Renal pelvis (tissue), 4 donors: Measurements from ENCODE around the gene TNP1. TPM values are rescaled to one million over a fixed set of nuclear protein-coding genes. Genes with fewer than 3 reads are reported as not detected.

Experiments
- DNase-seq: peaks from one replicate; pipeline ENCODE4 v3.0.0-alpha.2; 2013
- polyA plus RNA-seq, 3 donors: library from polyadenylated mRNA; unstranded; fragments of 120-200 nt; gene quantifications; one replicate each; pipeline ENCODE4 v1.2.1, GENCODE V29; 2013; ENCODE audit not compliant: insufficient read length in 3 of 3

TNP1 gene
- polyA plus RNA-seq, 3 donors: not detected

DNA sequence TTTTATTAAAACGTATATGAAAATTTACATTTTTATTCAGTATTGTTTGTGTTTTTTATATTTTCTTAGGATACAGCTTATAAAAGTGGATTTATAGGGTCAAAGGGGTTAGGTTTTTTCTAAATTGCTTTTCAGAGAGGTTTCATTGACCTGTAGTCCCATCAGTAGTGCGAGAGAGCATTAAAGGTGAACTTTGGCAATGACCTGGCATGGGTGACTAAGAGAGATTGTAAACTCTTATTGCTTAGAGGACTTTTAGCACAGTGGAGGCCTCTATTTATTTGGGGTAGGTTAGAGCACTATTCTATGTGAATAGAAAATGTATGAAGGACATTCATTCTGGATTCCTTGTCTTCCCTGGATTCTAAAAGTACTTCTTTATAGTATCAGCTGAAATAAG is 16.0 kb upstream of the TNP1 start:
- DNase-seq: no peak

DNA sequence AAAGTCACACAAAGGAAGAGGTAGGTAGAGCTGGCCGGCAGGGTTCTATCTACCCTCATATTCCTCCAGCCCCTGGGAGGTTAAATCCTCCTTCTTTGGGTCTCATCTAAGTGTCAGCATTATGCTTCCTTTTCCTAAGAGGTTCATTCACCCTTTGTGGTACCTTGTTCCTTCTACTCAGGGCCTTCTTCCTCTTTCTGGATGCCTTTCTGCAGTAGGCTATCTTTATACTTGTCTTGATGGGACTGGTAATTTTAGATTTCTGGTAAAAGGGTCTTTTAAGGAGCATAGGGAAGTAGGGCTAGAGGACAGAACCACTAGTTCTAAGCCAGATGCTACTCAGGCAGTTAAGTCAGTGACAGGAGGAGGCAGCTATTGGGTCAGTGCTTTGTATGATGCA is 13.7 kb upstream of the TNP1 start:
- DNase-seq: no peak

DNA sequence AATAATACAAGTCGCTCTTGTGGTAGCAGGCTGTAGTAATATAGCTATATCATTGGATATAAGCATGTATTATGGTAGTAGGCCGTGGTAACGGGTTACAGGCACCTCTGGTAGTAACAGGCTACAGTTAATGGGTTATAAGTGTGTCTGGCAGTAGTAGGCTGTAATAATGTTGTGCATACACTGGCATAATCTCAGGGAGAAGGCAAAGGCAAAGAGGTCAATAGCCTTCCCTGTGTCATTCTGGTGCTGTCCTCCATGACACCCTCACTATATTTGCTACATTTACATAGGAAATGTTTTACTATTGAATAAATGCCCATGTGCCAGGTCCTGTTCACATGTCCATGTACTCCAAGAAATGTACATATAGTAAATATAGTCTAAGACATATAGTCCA is 12.8 kb upstream of the TNP1 start:
- DNase-seq: no peak

DNA sequence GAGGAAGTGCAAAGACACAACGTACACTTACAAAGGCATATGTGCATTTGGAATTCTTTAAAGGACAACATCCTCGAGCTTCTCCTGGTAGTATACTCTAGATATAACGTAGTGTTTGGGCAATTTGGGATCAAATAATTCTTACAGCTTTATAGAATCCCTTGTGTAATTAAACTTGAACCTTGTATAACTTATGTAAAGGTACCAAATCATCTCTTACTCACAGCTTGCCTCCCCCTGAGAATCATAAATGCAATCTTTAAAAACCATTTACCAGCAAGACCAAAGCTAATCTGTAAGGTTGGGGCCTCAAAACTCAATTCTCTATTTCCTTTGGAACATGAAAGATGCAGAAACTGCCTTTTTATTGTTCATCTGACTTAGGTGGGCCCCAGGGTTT is 12.2 kb upstream of the TNP1 start:
- no peak for DNase-seq

GRCh38 chr2:216871333-216871934 is 11.6 kb upstream of the TNP1 start:
- no peak for DNase-seq

- DNase-seq: no peak
These were observed 10.9 kb upstream of the TNP1 start for GRCh38 chr2:216870508-216871332.

- no peak for DNase-seq
These were observed 6.7 kb upstream of the TNP1 start for GRCh38 chr2:216866515-216867095.

GRCh38 chr2:216865658-216866057 is 5.8 kb upstream of the TNP1 start:
- no peak for DNase-seq

DNA sequence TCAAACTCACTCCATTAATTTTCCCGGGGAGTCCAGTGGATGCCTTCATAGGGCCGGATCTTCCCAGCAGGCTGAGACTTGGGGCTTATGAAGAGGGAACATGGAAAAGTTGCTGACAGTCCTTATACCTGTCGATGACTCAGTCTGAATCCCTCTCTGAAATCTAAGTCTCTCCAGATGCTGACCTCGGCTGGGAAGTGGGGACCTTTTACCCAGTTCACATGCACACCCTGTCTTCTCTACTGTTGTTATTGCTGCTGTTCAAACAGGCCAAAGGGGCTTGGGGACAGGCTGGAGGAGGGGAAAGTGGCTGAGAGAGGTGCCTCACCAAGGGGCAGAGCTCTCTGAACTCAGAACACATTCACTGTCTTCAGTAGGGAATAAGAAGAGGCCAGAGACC is 4.1 kb upstream of the TNP1 start:
- no peak for DNase-seq

GRCh38 chr2:216862628-216863398 is 2.9 kb upstream of the TNP1 start:
- DNase-seq: no peak

DNA sequence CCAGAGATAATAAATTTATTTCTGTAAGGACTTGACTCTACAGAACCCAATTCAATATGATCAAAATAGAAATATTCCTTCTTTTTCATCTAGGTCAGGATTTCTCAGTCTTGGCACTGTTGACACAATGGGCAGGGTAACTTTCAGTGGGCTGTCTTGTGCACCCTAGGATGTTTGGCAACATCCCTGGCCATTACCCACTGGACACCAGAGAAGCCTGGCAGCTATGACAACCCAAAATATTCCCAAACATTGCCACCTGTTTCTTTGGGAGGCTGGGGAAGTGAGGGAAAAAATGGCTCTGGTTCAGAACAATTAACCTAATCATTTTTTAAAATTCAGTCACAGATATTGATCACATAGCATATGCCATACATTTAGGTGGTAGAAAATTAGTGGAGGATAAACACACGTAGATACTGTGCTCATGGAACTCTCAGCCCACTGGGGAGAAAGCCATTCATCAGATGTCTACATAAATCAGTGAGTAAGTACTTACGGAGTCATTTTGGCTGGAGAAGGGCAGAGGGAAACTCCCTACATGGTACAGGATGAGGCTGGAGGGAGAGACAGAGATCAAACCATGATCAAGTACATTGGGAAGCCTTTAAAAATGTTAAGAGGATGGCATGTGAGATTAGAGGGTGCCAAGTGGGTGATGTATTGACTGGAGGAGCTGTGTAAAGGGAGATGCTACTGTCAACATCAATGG is 718 bp upstream of the TNP1 start:
- DNase-seq: no peak

DNA sequence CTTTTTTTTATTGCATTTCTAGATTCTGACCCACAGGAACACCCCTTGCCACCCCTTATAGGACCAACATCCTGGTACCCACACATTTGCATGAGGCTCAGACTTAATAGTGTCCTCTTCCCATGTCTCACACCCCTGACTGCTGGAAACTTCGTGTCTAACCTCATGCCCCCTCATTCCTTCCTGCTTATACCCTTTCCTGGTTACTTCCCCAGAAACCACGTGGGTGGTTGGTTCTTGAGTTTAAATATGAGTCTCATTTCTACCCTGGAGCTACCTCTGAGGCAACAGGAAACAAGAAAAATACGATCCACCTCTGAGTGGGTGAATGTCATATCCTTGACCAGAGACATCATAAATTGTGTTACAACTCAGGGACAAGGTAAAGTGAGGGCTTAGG is 1.6 kb downstream of the TNP1 start:
- DNase-seq: no peak

GRCh38 chr2:216857131-216857550 is 2.7 kb downstream of the TNP1 start:
- DNase-seq: no peak

DNA sequence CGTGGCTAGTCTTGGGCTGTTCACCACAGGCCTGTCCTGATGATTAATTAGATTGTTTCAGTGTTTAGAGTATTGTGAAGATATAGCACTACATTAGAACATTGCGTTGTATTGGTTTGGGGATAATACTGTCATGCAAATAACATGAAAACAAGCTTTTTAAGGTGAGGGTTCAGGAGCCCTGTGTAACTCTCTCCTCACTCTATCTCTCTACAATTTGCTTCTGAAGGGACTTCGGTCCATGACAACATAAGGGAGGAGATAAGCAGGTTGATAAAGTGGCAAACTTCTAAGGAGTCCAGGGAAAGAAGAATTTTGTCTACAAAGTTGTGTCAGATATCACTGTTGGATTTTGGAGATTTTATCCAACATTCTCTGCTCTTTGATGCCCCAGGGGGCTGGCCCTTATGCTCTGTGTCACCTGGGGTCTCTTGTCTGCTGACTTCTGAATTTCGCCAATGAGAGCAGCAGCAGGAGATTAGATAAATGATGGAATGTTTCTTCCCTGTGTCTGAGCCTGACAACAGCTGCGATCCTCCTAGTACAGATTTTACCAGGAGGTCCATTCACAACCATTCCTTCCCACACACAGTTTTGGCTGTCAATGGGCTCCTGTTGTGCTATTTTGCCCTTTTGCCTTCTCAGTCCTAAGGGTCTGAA is 3.3 kb downstream of the TNP1 start:
- no peak for DNase-seq

DNA sequence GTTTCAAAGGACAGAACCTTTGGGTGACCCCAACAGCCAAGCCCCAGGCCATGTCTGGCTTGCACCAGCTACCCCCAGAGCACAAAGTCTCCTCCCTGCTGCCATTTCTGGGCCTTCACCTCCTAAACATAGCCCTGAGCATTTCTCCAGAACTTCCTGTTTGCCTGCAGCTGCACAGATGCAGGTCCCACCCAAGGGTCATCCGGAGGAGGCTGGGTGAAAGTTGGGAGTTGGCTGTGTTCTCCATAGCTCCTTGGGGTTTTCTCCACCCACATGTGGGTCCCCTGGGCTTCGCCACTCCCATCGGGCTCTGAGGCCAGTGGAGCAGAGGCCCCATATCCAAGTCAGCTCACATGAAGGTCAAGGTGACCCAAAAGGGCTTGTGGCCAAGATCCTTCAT is 4.3 kb downstream of the TNP1 start:
- no peak for DNase-seq

DNA sequence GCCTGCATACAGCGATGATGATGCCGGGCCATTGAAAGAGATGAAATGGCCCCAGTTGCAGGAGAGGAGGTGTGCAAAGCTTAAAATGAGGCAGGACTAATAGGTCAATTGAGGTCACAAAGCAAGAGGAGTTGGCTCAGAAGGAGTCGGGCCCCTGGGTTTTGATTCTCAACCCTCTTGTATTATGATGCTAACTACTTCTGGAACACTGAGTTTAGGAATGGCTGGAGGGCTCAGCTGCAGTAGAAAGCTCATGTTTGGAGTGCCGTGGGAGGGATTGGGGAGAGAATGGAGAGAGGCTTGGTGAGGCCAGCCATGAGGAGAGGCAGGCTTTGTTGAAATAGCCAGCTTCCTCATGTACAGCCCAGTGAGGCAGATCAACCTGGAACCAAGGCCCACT is 4.8 kb downstream of the TNP1 start:
- no peak for DNase-seq

DNA sequence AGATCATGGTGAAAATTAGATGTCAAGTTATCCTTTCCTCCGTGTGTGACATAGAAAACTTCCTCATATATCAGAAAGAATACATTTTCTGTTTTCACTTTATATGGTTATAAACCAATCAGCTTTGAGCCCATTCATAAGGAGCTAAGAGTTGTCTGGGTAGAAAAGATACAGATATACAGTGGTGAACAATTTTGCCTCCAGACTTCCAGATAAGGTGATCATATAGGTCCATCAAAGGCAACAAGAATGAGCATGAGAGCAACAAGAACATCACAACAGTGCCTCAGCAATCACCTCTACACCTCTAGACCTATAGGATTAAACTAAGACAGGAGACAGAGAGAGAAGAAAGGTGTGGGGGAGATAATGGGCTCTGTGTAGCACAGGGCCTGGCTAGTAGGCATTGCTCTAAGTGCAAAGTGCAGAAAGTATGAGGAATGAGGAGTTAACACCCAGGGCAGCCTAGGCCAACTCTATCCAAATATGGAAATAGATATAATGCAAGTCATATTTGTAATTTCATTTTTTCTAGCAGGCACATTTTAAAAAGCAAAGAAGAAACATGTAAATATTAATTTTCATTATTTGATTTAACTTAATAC is 8.3 kb downstream of the TNP1 start:
- DNase-seq: no peak

DNA sequence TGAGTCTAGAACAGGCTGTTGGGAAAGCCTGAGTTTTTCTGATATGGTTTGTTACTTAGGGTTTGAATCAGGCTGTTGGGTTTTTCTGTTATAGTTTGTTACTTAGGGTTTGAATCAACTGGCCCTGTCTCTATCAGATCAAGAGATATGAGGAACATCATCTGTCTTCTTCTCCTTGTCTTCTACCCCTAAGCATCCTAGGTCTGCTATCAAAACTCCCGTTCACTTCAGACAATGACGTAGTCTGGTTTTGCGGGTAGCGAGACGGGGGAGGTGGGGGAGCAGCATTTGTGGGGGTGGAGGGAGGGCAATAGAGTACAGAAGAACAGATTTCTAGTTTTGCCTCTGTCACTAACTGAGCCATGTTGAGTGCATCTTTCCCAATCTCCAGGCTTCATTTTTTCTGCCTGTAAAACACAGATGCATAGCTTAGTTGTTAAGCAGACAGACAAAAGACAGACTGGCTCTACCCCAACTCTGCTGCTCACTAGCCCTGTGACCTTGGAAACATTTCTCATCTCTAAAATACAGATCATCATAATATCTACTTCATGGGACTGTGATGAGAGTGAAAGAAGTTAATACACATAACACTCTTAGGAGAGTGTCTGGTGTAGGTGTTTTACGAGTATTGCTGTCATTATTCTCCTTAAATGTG is 9.1 kb downstream of the TNP1 start:
- DNase-seq: no peak

- no peak for DNase-seq
These were observed 9.9 kb downstream of the TNP1 start for GRCh38 chr2:216849987-216850386.

DNA sequence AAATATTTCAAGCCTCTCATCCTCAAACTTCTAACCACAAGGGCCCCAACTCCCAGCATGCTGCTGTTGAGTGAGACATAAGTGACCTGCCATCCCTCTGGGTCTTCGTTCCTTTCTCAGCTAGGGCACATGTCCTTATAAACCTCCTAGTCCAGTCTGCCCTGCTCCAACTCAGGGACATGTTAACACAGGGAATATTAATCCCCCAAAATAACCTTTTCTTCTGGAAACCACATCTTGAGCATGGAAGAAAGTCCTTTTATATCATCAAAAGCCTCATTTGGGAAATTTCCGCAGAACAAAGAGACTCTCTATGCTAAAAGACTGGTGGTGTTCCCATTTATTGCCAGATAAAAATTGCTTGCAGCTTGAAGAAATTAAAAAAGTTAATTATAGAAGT is 14.4 kb downstream of the TNP1 start:
- DNase-seq: no peak
